ENCODE results near the gene BAD.
"Not testable (repeated sequence)": the region's sequence is repeated elsewhere in the genome, so short reads cannot be mapped to it uniquely, and the experiment has no call there.

Gene BAD

GRCh38 chr11:64314805-64315561 lies 30.5 kb upstream of the BAD start:
- no peak for DNase-seq (ENCODE audit: low read depth)

GRCh38 chr11:64314146-64314804 lies 29.8 kb upstream of the BAD start:
- no peak for DNase-seq (ENCODE audit: low read depth)

GRCh38 chr11:64313491-64314145 lies 29.2 kb upstream of the BAD start:
- DNase-seq (ENCODE audit: low read depth): no peak

- DNase-seq (ENCODE audit: low read depth): no peak
Measured at GRCh38 chr11:64312947-64313346, 28.5 kb upstream of the BAD start.

GRCh38 chr11:64307795-64308194 lies 23.3 kb upstream of the BAD start:
- not testable (repeated sequence) for DNase-seq (ENCODE audit: low read depth)

GRCh38 chr11:64306876-64307622 lies 22.6 kb upstream of the BAD start:
- DNase-seq (ENCODE audit: low read depth): no peak

GRCh38 chr11:64306563-64306875 lies 22.1 kb upstream of the BAD start:
- no peak for DNase-seq (ENCODE audit: low read depth)

- no peak for DNase-seq (ENCODE audit: low read depth)
Measured at GRCh38 chr11:64305691-64306562, 21.5 kb upstream of the BAD start.

- peak; percentile 95 for DNase-seq (ENCODE audit: low read depth)
Measured at GRCh38 chr11:64305075-64305690, 20.7 kb upstream of the BAD start, which contains the start of gene ESRRA. Gene ESRRA, plus strand, starts transcription at chr11:64305524. Its CDS starts 1,656 bp downstream, at chr11:64307180.

- DNase-seq (ENCODE audit: low read depth): peak; percentile 77
Measured at GRCh38 chr11:64304316-64305072, 20.0 kb upstream of the BAD start.

GRCh38 chr11:64304032-64304315 lies 19.5 kb upstream of the BAD start:
- no peak for DNase-seq (ENCODE audit: low read depth)

GRCh38 chr11:64303109-64304031 lies 18.9 kb upstream of the BAD start:
- DNase-seq (ENCODE audit: low read depth): no peak

- DNase-seq (ENCODE audit: low read depth): no peak
Measured at GRCh38 chr11:64299847-64300648, 15.6 kb upstream of the BAD start, which contains the start of gene CATSPERZ. Gene CATSPERZ, plus strand, starts transcription at chr11:64300358. Its CDS starts 53 bp downstream, at chr11:64300411.

- DNase-seq (ENCODE audit: low read depth): no peak
Measured at GRCh38 chr11:64298966-64299846, 14.7 kb upstream of the BAD start.

- no peak for DNase-seq (ENCODE audit: low read depth)
Measured at GRCh38 chr11:64297699-64298358, 13.4 kb upstream of the BAD start.

GRCh38 chr11:64296830-64297698 lies 12.6 kb upstream of the BAD start:
- no peak for DNase-seq (ENCODE audit: low read depth)
